ENCODE data around the gene CASK.
"Not testable (repeated sequence)": the region's sequence is repeated elsewhere in the genome, so short reads cannot be mapped to it uniquely, and the experiment has no call there.

The CASK gene

GRCh38 chrX:41629539-41629938 lies 293.8 kb downstream of the CASK start:
- no peak for DNase-seq (ENCODE audit: low spot score)

GRCh38 chrX:41621222-41621723 lies 302.1 kb downstream of the CASK start:
- no peak for DNase-seq (ENCODE audit: low spot score)

GRCh38 chrX:41619221-41619620 lies 304.1 kb downstream of the CASK start:
- no peak for DNase-seq (ENCODE audit: low spot score)

GRCh38 chrX:41616935-41617334 lies 306.4 kb downstream of the CASK start:
- DNase-seq (ENCODE audit: low spot score) = no peak

- DNase-seq (ENCODE audit: low spot score) = no peak
Measured at GRCh38 chrX:41616255-41616654, 307.1 kb downstream of the CASK start.

GRCh38 chrX:41608244-41608643 lies 315.1 kb downstream of the CASK start:
- no peak for DNase-seq (ENCODE audit: low spot score)

GRCh38 chrX:41607264-41607832 lies 316.0 kb downstream of the CASK start:
- no peak for DNase-seq (ENCODE audit: low spot score)

GRCh38 chrX:41606057-41606456 lies 317.3 kb downstream of the CASK start:
- not testable (repeated sequence) for DNase-seq (ENCODE audit: low spot score)

- DNase-seq (ENCODE audit: low spot score) = no peak
Measured at GRCh38 chrX:41604766-41605543, 318.4 kb downstream of the CASK start.

GRCh38 chrX:41604177-41604576 lies 319.2 kb downstream of the CASK start:
- no peak for DNase-seq (ENCODE audit: low spot score)

GRCh38 chrX:41603596-41603995 lies 319.8 kb downstream of the CASK start:
- no peak for DNase-seq (ENCODE audit: low spot score)

GRCh38 chrX:41602816-41603345 lies 320.5 kb downstream of the CASK start:
- DNase-seq (ENCODE audit: low spot score) = no peak

- no peak for DNase-seq (ENCODE audit: low spot score)
Measured at GRCh38 chrX:41600291-41600690, 323.1 kb downstream of the CASK start.

GRCh38 chrX:41599507-41599906 lies 323.8 kb downstream of the CASK start:
- DNase-seq (ENCODE audit: low spot score) = no peak

- no peak for DNase-seq (ENCODE audit: low spot score)
Measured at GRCh38 chrX:41596596-41596995, 326.8 kb downstream of the CASK start.

- no peak for DNase-seq (ENCODE audit: low spot score)
Measured at GRCh38 chrX:41594634-41595033, 328.7 kb downstream of the CASK start.

- DNase-seq (ENCODE audit: low spot score) = no peak
Measured at GRCh38 chrX:41591906-41592305, 331.4 kb downstream of the CASK start.

GRCh38 chrX:41590641-41591040 lies 332.7 kb downstream of the CASK start:
- DNase-seq (ENCODE audit: low spot score) = no peak

- DNase-seq (ENCODE audit: low spot score) = no peak
Measured at GRCh38 chrX:41589634-41590270, 333.6 kb downstream of the CASK start.

- DNase-seq (ENCODE audit: low spot score) = no peak
Measured at GRCh38 chrX:41588271-41588670, 335.1 kb downstream of the CASK start.

GRCh38 chrX:41580423-41581064 lies 342.8 kb downstream of the CASK start:
- no peak for DNase-seq (ENCODE audit: low spot score)

- no peak for DNase-seq (ENCODE audit: low spot score)
Measured at GRCh38 chrX:41563876-41564275, 359.5 kb downstream of the CASK start.

All from hematopoietic multipotent progenitor cell treated with erythropoietin and hydrocortisone succinate and interleukin-3 and kit ligand, for 17 days (in vitro differentiated cells).